HCT116 (cell line): Measurements from ENCODE around the gene CEP72. TPM values are rescaled to one million over a fixed set of nuclear protein-coding genes. Genes with fewer than 3 reads are reported as not detected.
A peak's percentile ranks its signal among the peaks of the same experiment; 100 is the strongest.

ENCODE experiments used
- ATAC-seq: fragments of 200-7000 bp; cut with Tn5 transposase; 2 replicates; pipeline ENCODE4 v1.9.1; 2020; ENCODE audit warnings: mild to moderate bottlenecking, moderate library complexity
- BruUV-seq: library from RNA; stranded (reverse); fragments of 400-500 nt; replicated peaks from 2 replicates; lab custom pipeline; 2021; lab: Mats Ljungman, UMichigan
- CTCF ChIA-PET: fragments of 300-600 bp; sonication (Branson Sonifier 250); formaldehyde crosslinking; loops from one replicate; lab custom pipeline; 2021; ENCODE audit warnings: antibody characterized with exemption; lab: Charles Lee
- POLR2A ChIA-PET: fragments of 300-600, 350-600 bp; sonication (Branson Sonifier 250); formaldehyde crosslinking; loops from one replicate; lab custom pipeline; 2021; ENCODE audit warnings: antibody characterized with exemption; lab: Charles Lee
- RAD21 ChIA-PET, 2 experiments: fragments of 300-600 bp; sonication (Branson Sonifier 250); formaldehyde crosslinking; loops; one replicate each; lab custom pipeline; 2023; ENCODE audit warnings: low total read pairs in 2 of 2; ENCODE audit not compliant: uncharacterized antibody in 2 of 2, unreplicated experiment in 2 of 2, low non-redundant PET in 1 of 2; lab: Charles Lee
- DNase-seq: peaks from one replicate; pipeline ENCODE4 v3.0.0-alpha.2; 2010; ENCODE audit warnings: low read depth, low spot score
- H2AFZ ChIP-seq: fragments of 200-600 bp; shearing (Covaris generic), sonication (generic); 2 replicates; pipeline ENCODE4 v1.6.1; 2017; ENCODE audit warnings: low read depth, mixed run types, mixed read lengths, antibody characterized with exemption, low read length; ENCODE audit not compliant: poor library complexity, severe bottlenecking
- H3K27ac ChIP-seq: 2 replicates; pipeline ENCODE4 v1.5.1; 2012; ENCODE audit warnings: low read depth, low read length
- H3K27me3 ChIP-seq: fragments of 200-600 bp; sonication (generic); 2 replicates; pipeline ENCODE4 v1.6.1; 2016; ENCODE audit warnings: mixed run types, low read length, mixed read lengths; ENCODE audit not compliant: insufficient read depth
- H3K36me3 ChIP-seq, 2 experiments: fragments of 200-500 bp in 1 of 2; fragments of 200-600 bp in 1 of 2; sonication (Bioruptor generic) in 1 of 2; sonication (generic) in 1 of 2; 2 replicates each; pipeline versions ENCODE4 v1.5.1 to v1.6.1; 2014 to 2016; ENCODE audit warnings: low read length in 2 of 2, inconsistent platforms in 1 of 2, mixed read lengths in 1 of 2, mixed run types in 1 of 2; ENCODE audit not compliant: insufficient read depth in 2 of 2, control insufficient read depth in 1 of 2
- H3K4me1 ChIP-seq, 2 experiments: fragments of 200-600 bp in 1 of 2; sonication (generic) in 1 of 2; 2 replicates each; pipeline versions ENCODE4 v1.5.1 to v1.6.1; 2012 to 2017; ENCODE audit warnings: low read length in 2 of 2, inconsistent platforms in 1 of 2, mild to moderate bottlenecking in 1 of 2, mixed read lengths in 1 of 2, mixed run types in 1 of 2, moderate library complexity in 1 of 2; ENCODE audit not compliant: insufficient read depth in 2 of 2, control insufficient read depth in 1 of 2
- H3K4me2 ChIP-seq: fragments of 200-600 bp; sonication (generic); 2 replicates; pipeline ENCODE4 v1.6.1; 2017; ENCODE audit warnings: mixed run types, low read length, mixed read lengths
- H3K4me3 ChIP-seq, 2 experiments: fragments of 200-600 bp in 1 of 2; sonication (generic) in 1 of 2; replicated peaks in 1 of 2; 2 replicates each; pipeline ENCODE4 v1.5.1; 2011 to 2016; ENCODE audit warnings: low read length in 2 of 2, control low read depth in 1 of 2, low read depth in 1 of 2, mild to moderate bottlenecking in 1 of 2, mixed read lengths in 1 of 2, mixed run types in 1 of 2
- H3K79me2 ChIP-seq: fragments of 200-600 bp; sonication (generic); 2 replicates; pipeline ENCODE4 v1.6.1; 2017; ENCODE audit warnings: mild to moderate bottlenecking, mixed run types, low read length, moderate library complexity, mixed read lengths; ENCODE audit not compliant: insufficient read depth
- H3K9ac ChIP-seq: fragments of 200-600 bp; sonication (generic); 2 replicates; pipeline ENCODE4 v1.6.1; 2016; ENCODE audit warnings: low read length, mixed read lengths
- H3K9me2 ChIP-seq: fragments of 200-600 bp; sonication (generic), shearing (Covaris generic); 2 replicates; pipeline ENCODE4 v1.6.1; 2017; ENCODE audit warnings: mixed run types, mild to moderate bottlenecking, moderate library complexity; ENCODE audit not compliant: insufficient read depth
- H3K9me3 ChIP-seq, 2 experiments: fragments of 200-500 bp in 1 of 2; fragments of 200-600 bp in 1 of 2; sonication (Bioruptor generic) in 1 of 2; sonication (generic) in 1 of 2; 2 replicates each; pipeline ENCODE4 v1.6.1; 2014 to 2017; ENCODE audit warnings: low read length in 2 of 2, mixed read lengths in 2 of 2, inconsistent platforms in 1 of 2, low read depth in 1 of 2, mild to moderate bottlenecking in 1 of 2, mixed run types in 1 of 2, moderate library complexity in 1 of 2; ENCODE audit not compliant: control insufficient read depth in 1 of 2, insufficient read depth in 1 of 2
- H4K20me1 ChIP-seq: fragments of 200-600 bp; sonication (generic), shearing (Covaris generic); 2 replicates; pipeline ENCODE4 v1.6.1; 2017; ENCODE audit warnings: mixed run types, mild to moderate bottlenecking, moderate library complexity; ENCODE audit not compliant: insufficient read depth
- CBX3 ChIP-seq: IDR thresholded peaks from 2 replicates; pipeline ENCODE4 v1.6.1; 2012; ENCODE audit warnings: low read depth
- CEBPB ChIP-seq: IDR thresholded peaks from 2 replicates; pipeline ENCODE4 v1.6.1; 2012; ENCODE audit warnings: low read depth
- CTCF ChIP-seq, 3 experiments: fragments of 200-600 bp in 1 of 3; sonication (generic) in 1 of 3; IDR thresholded peaks in 2 of 3; conservative IDR thresholded peaks in 1 of 3; 2 replicates each; pipeline ENCODE4 v1.5.1; 2012 to 2017; ENCODE audit warnings: low read depth in 2 of 3, low read length in 2 of 3, antibody characterized with exemption in 1 of 3, borderline replicate concordance in 1 of 3, control low read depth in 1 of 3, mild to moderate bottlenecking in 1 of 3, mixed read lengths in 1 of 3, mixed run types in 1 of 3, moderate library complexity in 1 of 3; ENCODE audit not compliant: insufficient read depth in 1 of 3
- EZH2 ChIP-seq: fragments of 200-600 bp; sonication (generic); IDR thresholded peaks from 2 replicates; pipeline ENCODE4 v1.6.1; 2017; ENCODE audit warnings: antibody characterized with exemption, mixed run types
- JUND ChIP-seq: IDR thresholded peaks from 2 replicates; pipeline ENCODE4 v1.6.1; 2012
- MAX ChIP-seq: IDR thresholded peaks from 2 replicates; pipeline ENCODE4 v1.6.1; 2012
- POLR2A ChIP-seq: IDR thresholded peaks from 2 replicates; pipeline ENCODE4 v1.7.0; 2011; ENCODE audit warnings: borderline replicate concordance; ENCODE audit not compliant: insufficient read depth, insufficient read length; ENCODE audit errors: extremely low read depth
- SIN3A ChIP-seq: IDR thresholded peaks from 2 replicates; pipeline ENCODE4 v1.6.1; 2012; ENCODE audit warnings: low read depth
- SP1 ChIP-seq: IDR thresholded peaks from 2 replicates; pipeline ENCODE4 v1.6.1; 2012; ENCODE audit warnings: low read depth
- ZFX ChIP-seq: fragments of 450-650 bp; IDR thresholded peaks from 2 replicates; pipeline ENCODE4 v1.6.1; 2017
- ZNF274 ChIP-seq: fragments of 200-500 bp; sonication (Bioruptor generic); IDR thresholded peaks from 2 replicates; pipeline ENCODE4 v1.6.1; 2014; ENCODE audit warnings: mild to moderate bottlenecking, low read depth, low read length, inconsistent platforms
- intact Hi-C: fragments of 100-400 bp; cut with micrococcal nuclease; formaldehyde crosslinking; loops from 2 replicates; pipeline ENCODE4 v1.10.0; 2022
- total RNA-seq: library from RNA; stranded (reverse); gene quantifications from one replicate; pipeline ENCODE4 v1.2.1, GENCODE V29; 2021; ENCODE audit not compliant: unreplicated experiment

Gene CEP72
- total RNA-seq, 1 experiment from 2014 or later = 25.6 TPM

GRCh38 chr5:612498-613424 is 621 bp downstream of the CEP72 start:
- H3K27me3 ChIP-seq = no peaks in the 10 kb centered on the region
- ChIA-PET CTCF (no interaction called here), RAD21 (no interaction called here), POLR2A (no interaction called here)
- no peak for TF ChIP-seq SP1
- peak; percentile 37; the same call in 1 of the 2 replicates for TF ChIP-seq MAX
- TF ChIP-seq SIN3A = no peak
- TF ChIP-seq CBX3 = peak; percentile 90; the same call in 1 of the 2 replicates
- no peak for TF ChIP-seq EZH2
- no peak for TF ChIP-seq ZNF274
- no peak for TF ChIP-seq CTCF (IDR thresholded peaks at IDR 0.05 in 2 of 3, conservative IDR thresholded peaks at IDR 0.05 in 1 of 3; ENCODE audit: borderline replicate concordance in 1 of 3, insufficient read depth in 1 of 3, low read depth in 2 of 3, low read length in 2 of 3)
- peak; percentile 61; the same call in 1 of the 2 replicates for TF ChIP-seq ZFX
- TF ChIP-seq CEBPB = no peak
- TF ChIP-seq POLR2A = no peak
- TF ChIP-seq JUND = no peak
- H3K4me2 ChIP-seq = peak overlapping the region; percentile 78
- peaks cover 0 to 28% of the 10 kb centered on the region in 2 experiments; a peak in 2 of 4 replicates for H3K36me3 ChIP-seq
- peaks cover 54% of the 10 kb centered on the region for H3K79me2 ChIP-seq
- intact Hi-C loops = loop anchor here (10.0 kb wide), 1 partner anchor 158 kb away; no protein-coding TSS in a partner anchor
- peak; percentile 51 for ATAC-seq
- H3K4me1 ChIP-seq = peaks cover 0 to 16% of the 10 kb centered on the region in 2 experiments; a peak in 2 of 4 replicates
- DNase-seq = peak; percentile 16
- peak overlapping the region; percentile 79 for H3K9ac ChIP-seq
- no peaks in the 10 kb centered on the region; a peak in 1 of 4 replicates for H3K9me3 ChIP-seq
- H3K4me3 ChIP-seq = peak overlapping the region; percentile 72 to 93
- peak overlapping the region; percentile 68 for H3K27ac ChIP-seq
- no peak overlapping the region for H2AFZ ChIP-seq
- H4K20me1 ChIP-seq = peaks cover 13% of the 10 kb centered on the region; the same call in 1 of the 2 replicates
- TSS peak; percentile 60 for BruUV-seq
- H3K9me2 ChIP-seq = no peaks in the 10 kb centered on the region
